Suprapubic skin (tissue), 3 donors: Measurements from ENCODE around the gene ZNF664.

Source experiments
- CTCF ChIP-seq, 2 donors: fragments of 200-600 bp in 1 of 2; fragments of 450-650 bp in 1 of 2; sonication (generic) in 1 of 2; IDR thresholded peaks; one replicate each; pipeline ENCODE4 v1.5.1; 2016 to 2019; ENCODE audit warnings: antibody characterized with exemption in 2 of 2, mild to moderate bottlenecking in 1 of 2, moderate library complexity in 1 of 2
- POLR2A ChIP-seq, 2 donors: fragments of 450-650 bp; IDR thresholded peaks; one replicate each; pipeline ENCODE4 v1.6.1; 2017; ENCODE audit warnings: antibody characterized with exemption in 2 of 2, mild to moderate bottlenecking in 2 of 2, moderate library complexity in 2 of 2

- TF ChIP-seq CTCF (IDR thresholded peaks at IDR 0.05) (no peak), POLR2A (IDR thresholded peaks at IDR 0.05) (no peak)
Measured at GRCh38 chr12:124015494-124016461, 42.8 kb downstream of the ZNF664 start.
